Fibroblast of lung (primary cell): Measurements from ENCODE around the gene NDFIP2.
"Not testable (repeated sequence)": the region's sequence is repeated elsewhere in the genome, so short reads cannot be mapped to it uniquely, and the experiment has no call there.

Experiments used
- CTCF ChIP-seq, 2 donors: IDR thresholded peaks in 1 of 2; conservative IDR thresholded peaks in 1 of 2; 1 replicate in 1 of 2; 2 replicates in 1 of 2; pipeline ENCODE4 v1.5.1; 2011 to 2012; ENCODE audit warnings: low read length in 2 of 2, control low read depth in 1 of 2, inconsistent platforms in 1 of 2, low read depth in 1 of 2, mild to moderate bottlenecking in 1 of 2
- EZH2 ChIP-seq: IDR thresholded peaks from 2 replicates; pipeline ENCODE4 v1.5.1; 2012; ENCODE audit warnings: low read length, control low read depth, mild to moderate bottlenecking; ENCODE audit errors: missing control alignments

GRCh38 chr13:79573892-79574291 is 92.9 kb downstream of the NDFIP2 start:
- TF ChIP-seq CTCF (conservative IDR thresholded peaks at IDR 0.05 in 1 of 2, IDR thresholded peaks at IDR 0.05 in 1 of 2; ENCODE audit: low read depth in 1 of 2, low read length in 2 of 2); EZH2: not testable (repeated sequence)
